GM12891 (cell line): ENCODE data around the gene MPL.

Experiments
- POLR2A ChIP-seq: IDR thresholded peaks from 2 replicates; pipeline ENCODE4 v1.6.1; 2011; ENCODE audit warnings: low read depth, low read length, control low read depth
- POLR2AphosphoS5 ChIP-seq: IDR thresholded peaks from 2 replicates; pipeline ENCODE4 v1.6.1; 2011; ENCODE audit warnings: low read depth, low read length, control low read depth
- SPI1 ChIP-seq: IDR thresholded peaks from 2 replicates; pipeline ENCODE4 v1.6.1; 2011; ENCODE audit warnings: low read depth, low read length, control low read depth

DNA sequence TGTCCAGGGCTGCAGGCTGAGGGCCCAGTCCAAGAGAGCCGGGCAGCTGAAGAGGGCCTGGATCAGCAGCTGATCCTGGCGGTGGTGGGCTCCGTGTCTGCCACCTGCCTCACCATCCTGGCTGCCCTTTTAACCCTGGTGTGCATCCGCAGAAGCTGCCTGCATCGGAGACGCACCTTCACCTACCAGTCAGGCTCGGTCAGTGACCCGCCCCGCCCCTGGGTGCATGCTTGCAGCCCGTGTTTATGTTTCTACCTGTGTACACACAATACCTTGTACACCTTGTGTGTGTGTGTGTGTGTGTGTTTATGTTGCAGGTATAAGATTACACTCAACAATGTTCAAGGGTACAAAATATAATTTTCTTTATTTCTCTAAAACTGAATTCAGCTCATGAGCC, 23.8 kb upstream of the MPL start:
- no peak for TF ChIP-seq POLR2AphosphoS5
- no peak for TF ChIP-seq POLR2A
- no peak for TF ChIP-seq SPI1
